OCI-LY1 (cell line): Measurements from ENCODE around the gene UFC1.
A peak's percentile ranks its signal among the peaks of the same experiment; 100 is the strongest.

Source experiments
- H2AFZ ChIP-seq: fragments of 200-600 bp; sonication (generic), shearing (Covaris generic); 2 replicates; pipeline ENCODE4 v1.6.0; 2014; ENCODE audit warnings: antibody characterized with exemption, mild to moderate bottlenecking, low read length
- H3F3A ChIP-seq: fragments of 200-600 bp; sonication (generic), shearing (Covaris generic); 2 replicates; pipeline ENCODE4 v1.6.0; 2014; ENCODE audit warnings: mild to moderate bottlenecking, antibody characterized with exemption, low read length, moderate library complexity; ENCODE audit not compliant: insufficient read depth
- H3K27ac ChIP-seq: fragments of 200-600 bp; sonication (generic); 2 replicates; pipeline ENCODE4 v1.5.1; 2014; ENCODE audit warnings: low read length, mixed run types, mild to moderate bottlenecking, low read depth; ENCODE audit not compliant: poor library complexity, severe bottlenecking
- H3K27me3 ChIP-seq: fragments of 200-600 bp; sonication (generic); 2 replicates; pipeline ENCODE4 v1.6.0; 2014; ENCODE audit warnings: antibody characterized with exemption, mild to moderate bottlenecking, low read length, moderate library complexity; ENCODE audit not compliant: insufficient read depth
- H3K36me3 ChIP-seq: fragments of 200-600 bp; sonication (generic); 2 replicates; pipeline ENCODE4 v1.6.1; 2014; ENCODE audit warnings: mild to moderate bottlenecking, antibody characterized with exemption, low read length, moderate library complexity, mixed read lengths; ENCODE audit not compliant: insufficient read depth
- H3K4me1 ChIP-seq: fragments of 200-600 bp; sonication (generic); 2 replicates; pipeline ENCODE4 v1.5.1; 2014; ENCODE audit warnings: mild to moderate bottlenecking, low read length, moderate library complexity; ENCODE audit not compliant: insufficient read depth, severe bottlenecking
- H3K4me2 ChIP-seq: fragments of 200-600 bp; sonication (generic), shearing (Covaris generic); 2 replicates; pipeline ENCODE4 v1.6.1; 2014; ENCODE audit warnings: low read length
- H3K4me3 ChIP-seq: fragments of 200-600 bp; sonication (generic); 2 replicates; pipeline ENCODE4 v1.5.1; 2014; ENCODE audit warnings: low read length, low read depth, mild to moderate bottlenecking, mixed read lengths; ENCODE audit not compliant: poor library complexity, severe bottlenecking
- H3K79me2 ChIP-seq: fragments of 200-600 bp; shearing (Covaris generic); 2 replicates; pipeline ENCODE4 v1.6.1; 2016; ENCODE audit warnings: mixed run types, low read length, mixed read lengths; ENCODE audit not compliant: insufficient read depth
- H3K9ac ChIP-seq: fragments of 200-600 bp; sonication (generic), shearing (Covaris generic); 2 replicates; pipeline ENCODE4 v1.6.1; 2014; ENCODE audit warnings: mild to moderate bottlenecking, low read length, mixed read lengths
- H3K9me2 ChIP-seq: fragments of 200-600 bp; sonication (generic), shearing (Covaris generic); 2 replicates; pipeline ENCODE4 v1.6.1; 2014; ENCODE audit warnings: low read depth, mild to moderate bottlenecking, low read length, mixed read lengths
- H3K9me3 ChIP-seq: fragments of 200-600 bp; shearing (Covaris generic); 2 replicates; pipeline ENCODE4 v1.6.1; 2014; ENCODE audit warnings: low read length, mixed read lengths
- H4K20me1 ChIP-seq: fragments of 200-600 bp; sonication (generic), shearing (Covaris generic); 2 replicates; pipeline ENCODE4 v1.6.0; 2016; ENCODE audit warnings: mild to moderate bottlenecking, low read length; ENCODE audit not compliant: insufficient read depth
- EZH2 ChIP-seq: fragments of 200-600 bp; sonication (generic), shearing (Covaris generic); IDR thresholded peaks from 2 replicates; pipeline ENCODE4 v1.8.0; 2017; ENCODE audit warnings: borderline replicate concordance, mixed run types, mild to moderate bottlenecking, antibody characterized with exemption, low read length, moderate library complexity, mixed read lengths
- TF ChIP-seq, protein P1 (sequence below): fragments of 200-600 bp; sonication (generic), shearing (Covaris generic); IDR thresholded peaks from 2 replicates; pipeline ENCODE4 v1.5.1; 2017; ENCODE audit warnings: mild to moderate bottlenecking, antibody characterized with exemption, low read length, moderate library complexity, mixed read lengths

Gene UFC1

DNA sequence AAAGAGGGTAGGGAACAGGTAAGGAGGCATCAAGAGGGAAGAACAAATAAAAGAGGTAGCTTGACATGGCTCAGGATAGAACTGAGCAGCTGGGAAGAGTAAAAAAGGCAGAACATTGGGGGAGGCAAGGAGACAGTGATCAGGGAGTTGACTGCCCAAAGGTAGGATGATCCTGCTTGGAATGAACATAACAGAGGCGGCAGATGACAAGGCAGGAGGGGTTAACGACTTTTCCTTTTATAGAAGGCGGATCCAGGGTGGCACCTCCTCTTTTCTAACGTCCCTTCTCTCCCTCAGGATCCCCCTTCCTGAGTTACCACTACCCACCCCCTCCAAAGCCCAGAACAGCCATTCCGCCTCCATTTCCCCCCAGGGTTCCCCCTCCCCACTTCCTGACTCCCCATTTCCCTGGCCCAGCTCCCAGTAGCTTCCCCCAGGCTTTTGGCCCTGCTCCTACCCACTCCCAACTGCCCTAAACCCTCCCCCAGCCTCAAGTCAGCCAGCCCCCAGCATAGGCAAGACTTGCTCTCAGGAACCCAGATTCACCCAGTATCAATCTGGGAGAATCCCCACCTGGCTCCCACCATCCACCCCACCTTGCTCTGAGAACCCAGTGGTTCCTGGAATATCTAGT, 45.8 kb downstream of the UFC1 start:
- no peaks in the 10 kb centered on the region for H3K79me2 ChIP-seq
- no peak for TF ChIP-seq EZH2
- TF ChIP-seq, protein P1, sequence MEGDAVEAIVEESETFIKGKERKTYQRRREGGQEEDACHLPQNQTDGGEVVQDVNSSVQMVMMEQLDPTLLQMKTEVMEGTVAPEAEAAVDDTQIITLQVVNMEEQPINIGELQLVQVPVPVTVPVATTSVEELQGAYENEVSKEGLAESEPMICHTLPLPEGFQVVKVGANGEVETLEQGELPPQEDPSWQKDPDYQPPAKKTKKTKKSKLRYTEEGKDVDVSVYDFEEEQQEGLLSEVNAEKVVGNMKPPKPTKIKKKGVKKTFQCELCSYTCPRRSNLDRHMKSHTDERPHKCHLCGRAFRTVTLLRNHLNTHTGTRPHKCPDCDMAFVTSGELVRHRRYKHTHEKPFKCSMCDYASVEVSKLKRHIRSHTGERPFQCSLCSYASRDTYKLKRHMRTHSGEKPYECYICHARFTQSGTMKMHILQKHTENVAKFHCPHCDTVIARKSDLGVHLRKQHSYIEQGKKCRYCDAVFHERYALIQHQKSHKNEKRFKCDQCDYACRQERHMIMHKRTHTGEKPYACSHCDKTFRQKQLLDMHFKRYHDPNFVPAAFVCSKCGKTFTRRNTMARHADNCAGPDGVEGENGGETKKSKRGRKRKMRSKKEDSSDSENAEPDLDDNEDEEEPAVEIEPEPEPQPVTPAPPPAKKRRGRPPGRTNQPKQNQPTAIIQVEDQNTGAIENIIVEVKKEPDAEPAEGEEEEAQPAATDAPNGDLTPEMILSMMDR, result no peak
- no peaks in the 10 kb centered on the region for H4K20me1 ChIP-seq
- no peaks in the 10 kb centered on the region for H3K9me3 ChIP-seq
- no peaks in the 10 kb centered on the region for H3F3A ChIP-seq
- H3K4me3 ChIP-seq, result no peak overlapping the region
- peaks cover 13% of the 10 kb centered on the region for H3K36me3 ChIP-seq
- no peak overlapping the region for H3K27ac ChIP-seq
- peaks cover 27% of the 10 kb centered on the region for H3K4me1 ChIP-seq
- no peaks in the 10 kb centered on the region for H3K9me2 ChIP-seq
- no peak overlapping the region for H2AFZ ChIP-seq
- no peaks in the 10 kb centered on the region for H3K27me3 ChIP-seq
- no peak overlapping the region for H3K9ac ChIP-seq
- no peak overlapping the region for H3K4me2 ChIP-seq

DNA sequence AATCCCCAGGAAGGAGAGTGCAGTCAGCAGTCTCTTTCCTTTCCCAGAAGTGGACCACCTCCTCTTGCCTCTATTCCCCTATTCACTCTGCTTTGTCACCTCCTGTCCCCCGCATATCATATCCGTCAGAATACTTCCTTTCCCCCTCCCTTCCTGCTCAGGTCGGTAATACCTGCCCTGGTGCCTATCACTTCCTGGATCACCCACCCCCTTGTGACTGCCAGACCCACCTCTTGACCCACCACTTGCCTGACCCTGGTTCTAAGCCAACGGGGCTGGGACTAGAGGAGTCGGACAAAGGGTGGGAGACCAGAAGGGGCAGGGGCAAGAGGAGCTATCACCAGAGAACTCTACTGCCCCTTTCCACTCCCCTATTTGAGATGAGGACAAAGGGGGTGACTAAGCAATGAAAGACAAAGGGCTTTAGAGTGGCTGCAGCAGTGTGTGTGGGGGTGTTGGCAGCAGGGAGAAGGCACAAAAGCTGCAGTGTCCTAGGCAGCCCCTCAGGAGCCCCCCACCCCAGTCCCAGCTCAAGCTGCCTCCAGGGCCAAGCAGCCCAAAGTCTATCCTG, 46.7 kb downstream of the UFC1 start:
- no peaks in the 10 kb centered on the region for H3F3A ChIP-seq
- TF ChIP-seq, protein P1, result no peak
- TF ChIP-seq EZH2, result no peak
- no peaks in the 10 kb centered on the region for H3K9me2 ChIP-seq
- H3K4me1 ChIP-seq, result peaks cover 21% of the 10 kb centered on the region
- H2AFZ ChIP-seq, result no peak overlapping the region
- H3K4me3 ChIP-seq, result no peak overlapping the region
- H3K4me2 ChIP-seq, result no peak overlapping the region
- no peaks in the 10 kb centered on the region for H4K20me1 ChIP-seq
- H3K27me3 ChIP-seq, result no peaks in the 10 kb centered on the region
- H3K27ac ChIP-seq, result no peak overlapping the region
- H3K36me3 ChIP-seq, result peaks cover 17% of the 10 kb centered on the region
- no peak overlapping the region for H3K9ac ChIP-seq
- no peaks in the 10 kb centered on the region for H3K9me3 ChIP-seq
- H3K79me2 ChIP-seq, result no peaks in the 10 kb centered on the region

DNA sequence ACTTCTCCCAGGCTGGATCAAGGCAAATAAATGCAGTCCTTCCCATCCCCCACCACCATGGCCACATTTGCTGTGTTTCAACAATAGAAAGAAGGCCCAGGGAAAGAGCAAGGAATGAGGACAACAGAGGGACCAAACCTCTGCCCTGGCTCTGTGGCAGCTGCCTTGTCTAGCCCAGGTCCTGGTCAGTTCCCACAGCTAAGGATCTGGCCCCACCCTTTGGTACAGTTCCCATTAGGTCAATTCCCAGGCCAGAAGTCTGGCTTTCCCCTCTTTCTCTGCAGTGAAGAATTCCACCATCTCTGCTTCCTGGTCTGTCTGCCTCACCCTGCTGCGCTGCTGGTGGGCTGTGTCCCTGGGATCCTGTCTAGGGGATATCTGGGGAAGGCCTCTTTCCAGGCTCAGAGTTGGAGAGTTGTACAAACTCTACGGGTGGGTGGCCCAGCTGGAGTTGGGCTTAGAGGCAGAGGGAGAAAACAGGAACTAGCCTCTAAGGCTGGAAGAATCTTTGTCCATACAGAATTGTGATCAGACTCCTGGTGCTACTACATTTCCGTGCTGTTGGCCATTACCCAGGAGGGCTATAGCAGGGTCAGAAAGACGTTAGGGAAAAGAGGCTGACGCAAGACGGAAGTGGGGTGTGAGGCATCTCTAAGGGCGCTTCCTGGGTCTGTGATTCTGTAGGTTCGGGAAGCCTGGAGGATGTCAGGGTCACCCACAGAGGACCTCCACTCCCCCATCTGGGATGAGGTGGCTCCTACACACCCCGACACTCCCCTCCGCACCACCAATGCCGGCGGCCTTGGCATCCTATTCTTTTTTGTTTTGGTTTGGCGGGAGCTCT, 47.4 kb downstream of the UFC1 start:
- Histone ChIP-seq H4K20me1 (no peaks in the 10 kb centered on the region), H3K9ac (peak overlapping the region; percentile 91), H3K4me3 (peak overlapping the region; percentile 84), H3F3A (no peaks in the 10 kb centered on the region), H2AFZ (peak overlapping the region; percentile 27), H3K27me3 (no peaks in the 10 kb centered on the region), H3K4me1 (peaks cover 21% of the 10 kb centered on the region), H3K4me2 (peak overlapping the region; percentile 77), H3K36me3 (peaks cover 22% of the 10 kb centered on the region), H3K27ac (peak overlapping the region; percentile 63), H3K79me2 (no peaks in the 10 kb centered on the region), H3K9me2 (no peaks in the 10 kb centered on the region), H3K9me3 (no peaks in the 10 kb centered on the region)
- no peak for TF ChIP-seq EZH2
- TF ChIP-seq, protein P1, result no peak
